H9 (cell line): ENCODE measurements around the gene PVALB. TPM values are rescaled to one million over a fixed set of nuclear protein-coding genes. Genes with fewer than 3 reads are reported as not detected.

Experiments used
- DNase-seq: peaks from one replicate; pipeline ENCODE4 v3.0.0-alpha.2; 2017
- H2AFZ ChIP-seq: one replicate; pipeline ENCODE4 v1.6.1; 2013; ENCODE audit warnings: mild to moderate bottlenecking, low read length, control low read depth, moderate library complexity
- H2AK5ac ChIP-seq: 2 replicates; pipeline ENCODE4 v1.6.1; 2013; ENCODE audit warnings: low read length, control low read depth, mixed read lengths; ENCODE audit not compliant: insufficient read length
- H2BK120ac ChIP-seq: one replicate; pipeline ENCODE4 v1.6.1; 2013; ENCODE audit warnings: low read depth, mild to moderate bottlenecking, low read length, control low read depth, inconsistent platforms; ENCODE audit not compliant: poor library complexity, severe bottlenecking
- H2BK12ac ChIP-seq: 2 replicates; pipeline ENCODE4 v1.6.1; 2013; ENCODE audit warnings: low read length, control low read depth, mixed read lengths, low read depth; ENCODE audit not compliant: insufficient read length
- H2BK15ac ChIP-seq: 2 replicates; pipeline ENCODE4 v1.6.1; 2013; ENCODE audit warnings: low read depth, low read length, control low read depth
- H2BK20ac ChIP-seq: one replicate; pipeline ENCODE4 v1.6.1; 2013; ENCODE audit warnings: low read depth, mild to moderate bottlenecking, low read length, control low read depth, inconsistent platforms; ENCODE audit not compliant: poor library complexity, severe bottlenecking
- H2BK5ac ChIP-seq: 2 replicates; pipeline ENCODE4 v1.6.1; 2013; ENCODE audit warnings: low read length, control low read depth, mixed read lengths; ENCODE audit not compliant: insufficient read length
- H3K14ac ChIP-seq: 2 replicates; pipeline ENCODE4 v1.6.1; 2013; ENCODE audit warnings: low read length, control low read depth; ENCODE audit not compliant: insufficient read depth
- H3K18ac ChIP-seq: 2 replicates; pipeline ENCODE4 v1.6.1; 2013; ENCODE audit warnings: low read depth, mild to moderate bottlenecking, mixed read lengths, low read length, control low read depth; ENCODE audit not compliant: insufficient read length
- H3K23ac ChIP-seq: 2 replicates; pipeline ENCODE4 v1.6.1; 2013; ENCODE audit warnings: low read length, control low read depth, mixed read lengths, low read depth; ENCODE audit not compliant: insufficient read length
- H3K23me2 ChIP-seq: 2 replicates; pipeline ENCODE4 v1.6.1; 2013; ENCODE audit warnings: low read depth, mild to moderate bottlenecking, mixed read lengths, low read length, control low read depth; ENCODE audit not compliant: insufficient read length, poor library complexity, severe bottlenecking
- H3K27ac ChIP-seq: 2 replicates; pipeline ENCODE4 v1.5.1; 2013; ENCODE audit warnings: low read length, control low read depth, mixed read lengths, low read depth; ENCODE audit not compliant: insufficient read length
- H3K27me3 ChIP-seq: 2 replicates; pipeline ENCODE4 v1.6.1; 2013; ENCODE audit warnings: low read length, control low read depth, inconsistent platforms; ENCODE audit not compliant: insufficient read depth
- H3K4ac ChIP-seq: 2 replicates; pipeline ENCODE4 v1.6.1; 2013; ENCODE audit warnings: low read depth, mild to moderate bottlenecking, control low read depth, inconsistent platforms, low read length, moderate library complexity
- H3K4me1 ChIP-seq: 2 replicates; pipeline ENCODE4 v1.6.1; 2013; ENCODE audit warnings: low read length, control low read depth, inconsistent platforms; ENCODE audit not compliant: insufficient read depth
- H3K4me2 ChIP-seq: 2 replicates; pipeline ENCODE4 v1.6.1; 2013; ENCODE audit warnings: low read length, control low read depth, mixed read lengths; ENCODE audit not compliant: insufficient read length, insufficient read depth
- H3K56ac ChIP-seq: 2 replicates; pipeline ENCODE4 v1.6.1; 2013; ENCODE audit warnings: low read depth, mild to moderate bottlenecking, mixed read lengths, low read length, control low read depth; ENCODE audit not compliant: insufficient read length
- H3K79me1 ChIP-seq: 2 replicates; pipeline ENCODE4 v1.6.1; 2013; ENCODE audit warnings: low read depth, mild to moderate bottlenecking, moderate library complexity, low read length, control low read depth, inconsistent platforms; ENCODE audit not compliant: insufficient read depth, poor library complexity, severe bottlenecking
- H3K79me2 ChIP-seq: 2 replicates; pipeline ENCODE4 v1.6.1; 2013; ENCODE audit warnings: low read length, control low read depth, inconsistent platforms; ENCODE audit not compliant: insufficient read depth
- H3K9ac ChIP-seq: 2 replicates; pipeline ENCODE4 v1.6.1; 2013; ENCODE audit warnings: low read length, control low read depth, mixed read lengths; ENCODE audit not compliant: insufficient read length; ENCODE audit errors: extremely low read depth
- H3K9me3 ChIP-seq: one replicate; pipeline ENCODE4 v1.6.1; 2013; ENCODE audit warnings: low read depth, low read length, inconsistent platforms; ENCODE audit not compliant: control insufficient read depth
- H3T11ph ChIP-seq: one replicate; pipeline ENCODE4 v1.6.1; 2013; ENCODE audit warnings: mild to moderate bottlenecking, low read length, control low read depth, inconsistent platforms
- H4K20me1 ChIP-seq: one replicate; pipeline ENCODE4 v1.6.1; 2013; ENCODE audit not compliant: control insufficient read depth, insufficient read length, insufficient read depth
- H4K5ac ChIP-seq: 2 replicates; pipeline ENCODE4 v1.6.1; 2013; ENCODE audit warnings: low read depth, mild to moderate bottlenecking, mixed read lengths, low read length, control low read depth; ENCODE audit not compliant: insufficient read length
- H4K8ac ChIP-seq: replicated peaks from 2 replicates; pipeline ENCODE4 v1.6.1; 2013; ENCODE audit warnings: low read length, control low read depth, mixed read lengths, low read depth; ENCODE audit not compliant: insufficient read length
- H4K91ac ChIP-seq: 2 replicates; pipeline ENCODE4 v1.6.1; 2013; ENCODE audit warnings: low read depth, mild to moderate bottlenecking, moderate library complexity, mixed read lengths, low read length, control low read depth; ENCODE audit not compliant: insufficient read length
- H3K27ac Mint-ChIP-seq, 3 experiments: 2 replicates in 2 of 3; 3 replicates in 1 of 3; pipeline ENCODE4 v1.8.0; 2020 to 2021; ENCODE audit warnings: mixed read lengths in 3 of 3, mild to moderate bottlenecking in 1 of 3, moderate library complexity in 1 of 3
- H3K27me3 Mint-ChIP-seq: 2 replicates; pipeline ENCODE4 v1.8.0; 2021; ENCODE audit warnings: low read depth, mild to moderate bottlenecking, moderate library complexity, mixed read lengths
- H3K36me3 Mint-ChIP-seq, 3 experiments: 2 replicates in 2 of 3; 3 replicates in 1 of 3; pipeline ENCODE4 v1.8.0; 2020 to 2021; ENCODE audit warnings: low read depth in 3 of 3, mixed read lengths in 3 of 3; ENCODE audit not compliant: insufficient read depth in 1 of 3
- H3K4me1 Mint-ChIP-seq, 2 experiments: 2 replicates each; pipeline ENCODE4 v1.8.0; 2020; ENCODE audit warnings: mixed read lengths in 2 of 2
- H3K4me3 Mint-ChIP-seq, 2 experiments: 2 replicates in 1 of 2; 3 replicates in 1 of 2; pipeline ENCODE4 v1.8.0; 2020 to 2021; ENCODE audit warnings: mild to moderate bottlenecking in 2 of 2, mixed read lengths in 2 of 2, moderate library complexity in 1 of 2
- H3K9me3 Mint-ChIP-seq, 2 experiments: 2 replicates in 1 of 2; 3 replicates in 1 of 2; pipeline ENCODE4 v1.8.0; 2020; ENCODE audit warnings: mild to moderate bottlenecking in 2 of 2, mixed read lengths in 2 of 2, moderate library complexity in 1 of 2
- WGBS: extraction: QIAGEN DNeasy Blood & Tissue Kit; methylation state at CpG from one replicate; pipeline ENCODE4 v1.1.7; 2013; ENCODE audit warnings: missing lambda C conversion rate, low lambda C conversion rate, mixed read lengths; ENCODE audit not compliant: insufficient read length; ENCODE audit errors: extremely low coverage; 5-methylcytosine and 5-hydroxymethylcytosine counted together
- total RNA-seq: library from RNA; stranded (reverse); gene quantifications from 2 replicates; pipeline ENCODE4 v1.2.1, GENCODE V29; 2021
- TF ChIP-seq, protein P1 (sequence below): fragments of 200-600 bp; sonication (generic); conservative IDR thresholded peaks from 3 replicates; pipeline ENCODE4 v1.8.0; 2021; ENCODE audit warnings: antibody characterized with exemption, mild to moderate bottlenecking

PVALB gene
- total RNA-seq, 1 experiment from 2014 or later: 2.7 TPM

DNA sequence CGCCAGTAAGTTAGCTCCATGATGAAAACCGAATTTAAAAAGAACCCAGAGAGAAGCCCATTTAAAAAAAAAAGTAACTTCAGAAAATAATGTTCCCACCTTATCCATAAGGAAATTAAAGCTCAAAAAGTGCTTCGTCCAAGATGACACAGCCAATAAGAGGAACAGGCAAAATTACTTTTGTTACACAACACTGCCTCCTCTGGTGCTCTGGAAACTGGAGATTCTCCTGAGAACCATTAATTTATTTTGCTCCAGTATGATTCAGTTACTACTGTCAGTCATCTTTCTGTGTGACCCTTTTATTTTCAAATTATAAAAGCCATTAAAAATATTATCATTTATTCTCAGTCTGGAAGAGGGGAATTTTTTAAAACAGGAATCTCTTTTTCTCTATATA lies 42.9 kb downstream of the PVALB start:
- Histone ChIP-seq H2BK20ac (no peak overlapping the region), H3K9ac (no peak overlapping the region), H4K20me1 (no peaks in the 10 kb centered on the region), H3K79me1 (no peaks in the 10 kb centered on the region), H3K27me3 (no peaks in the 10 kb centered on the region), H2BK5ac (no peak overlapping the region), H4K5ac (no peak overlapping the region), H3T11ph (no peak overlapping the region), H3K4ac (no peak overlapping the region), H2AFZ (no peak overlapping the region), H3K14ac (no peak overlapping the region), H3K23ac (no peak overlapping the region), H2BK12ac (no peak overlapping the region), H3K79me2 (no peaks in the 10 kb centered on the region), H3K27ac (no peak overlapping the region), H3K23me2 (peaks cover 2% of the 10 kb centered on the region), H3K4me1 (no peaks in the 10 kb centered on the region; the same call in 1 of the 2 replicates), H4K91ac (no peak overlapping the region), H3K56ac (no peak overlapping the region), H4K8ac (no peak overlapping the region), H2BK120ac (no peak overlapping the region), H3K18ac (no peak overlapping the region), H3K4me2 (no peak overlapping the region), H3K9me3 (no peaks in the 10 kb centered on the region), H2BK15ac (no peak overlapping the region), H2AK5ac (no peak overlapping the region)
- Mint-ChIP-seq H3K27me3 (peaks cover 24% of the 10 kb centered on the region), H3K27ac (no peak overlapping the region), H3K36me3 (peaks cover 11 to 33% (median 14%) of the 10 kb centered on the region in 3 experiments), H3K4me3 (no peak overlapping the region; a peak in 1 of 5 replicates), H3K4me1 (peaks cover 11 to 21% of the 10 kb centered on the region in 2 experiments), H3K9me3 (peaks cover 15 to 24% of the 10 kb centered on the region in 2 experiments)
- TF ChIP-seq, protein P1, sequence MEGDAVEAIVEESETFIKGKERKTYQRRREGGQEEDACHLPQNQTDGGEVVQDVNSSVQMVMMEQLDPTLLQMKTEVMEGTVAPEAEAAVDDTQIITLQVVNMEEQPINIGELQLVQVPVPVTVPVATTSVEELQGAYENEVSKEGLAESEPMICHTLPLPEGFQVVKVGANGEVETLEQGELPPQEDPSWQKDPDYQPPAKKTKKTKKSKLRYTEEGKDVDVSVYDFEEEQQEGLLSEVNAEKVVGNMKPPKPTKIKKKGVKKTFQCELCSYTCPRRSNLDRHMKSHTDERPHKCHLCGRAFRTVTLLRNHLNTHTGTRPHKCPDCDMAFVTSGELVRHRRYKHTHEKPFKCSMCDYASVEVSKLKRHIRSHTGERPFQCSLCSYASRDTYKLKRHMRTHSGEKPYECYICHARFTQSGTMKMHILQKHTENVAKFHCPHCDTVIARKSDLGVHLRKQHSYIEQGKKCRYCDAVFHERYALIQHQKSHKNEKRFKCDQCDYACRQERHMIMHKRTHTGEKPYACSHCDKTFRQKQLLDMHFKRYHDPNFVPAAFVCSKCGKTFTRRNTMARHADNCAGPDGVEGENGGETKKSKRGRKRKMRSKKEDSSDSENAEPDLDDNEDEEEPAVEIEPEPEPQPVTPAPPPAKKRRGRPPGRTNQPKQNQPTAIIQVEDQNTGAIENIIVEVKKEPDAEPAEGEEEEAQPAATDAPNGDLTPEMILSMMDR: peak; percentile 60; the same call in 2 of the 3 replicates
- no CpG with 5 or more reads among the region's 3 CpGs for WGBS
- no peak for DNase-seq
